ENCODE data around the gene MIPOL1. TPM values are rescaled to one million over a fixed set of nuclear protein-coding genes. Genes with fewer than 3 reads are reported as not detected.

MIPOL1 gene
- total and polyA plus RNA-seq, 2 of the 13 experiments (the other 11 are each of a cell fraction or from before 2014, with no cell fraction given), result 8.6 to 34.2 TPM

- TF ChIP-seq FUBP1 (CRISPR knock-in tag; IDR thresholded peaks at IDR 0.05; ENCODE audit: borderline replicate concordance) (no peak), ZNF121 (CRISPR knock-in tag; IDR thresholded peaks at IDR 0.05) (no peak), THAP11 (CRISPR knock-in tag; IDR thresholded peaks at IDR 0.05) (peak; percentile 76), CEBPG (CRISPR knock-in tag; IDR thresholded peaks at IDR 0.05) (peak; percentile 89), ZNF704 (CRISPR knock-in tag; IDR thresholded peaks at IDR 0.05; ENCODE audit: borderline replicate concordance) (peak; percentile 28; the same call in 1 of the 2 replicates), ZNF333 (CRISPR knock-in tag; IDR thresholded peaks at IDR 0.05; ENCODE audit: borderline replicate concordance) (no peak), NR2C2 (CRISPR knock-in tag; IDR thresholded peaks at IDR 0.05; ENCODE audit: borderline replicate concordance) (no peak; the same call in 1 of the 2 replicates), SNAPC2 (CRISPR knock-in tag; IDR thresholded peaks at IDR 0.05) (no peak), ZBTB7B (CRISPR knock-in tag; IDR thresholded peaks at IDR 0.05) (0 out of 2 replicates have a peak, but pooled peaks have one; percentile 52), ZGPAT (CRISPR knock-in tag; IDR thresholded peaks at IDR 0.05) (peak; percentile 64; the same call in 1 of the 2 replicates), MAFK (conservative IDR thresholded peaks at IDR 0.05 in 1 of 2, IDR thresholded peaks at IDR 0.05 in 1 of 2; ENCODE audit: low read length in 2 of 2) (no peak), PRDM15 (CRISPR knock-in tag; IDR thresholded peaks at IDR 0.05) (no peak), ZNF281 (CRISPR knock-in tag; IDR thresholded peaks at IDR 0.05; ENCODE audit: borderline replicate concordance) (no peak), ARID2 (CRISPR knock-in tag; IDR thresholded peaks at IDR 0.05; ENCODE audit: borderline replicate concordance) (no peak), RARA (CRISPR knock-in tag; IDR thresholded peaks at IDR 0.05) (peak; percentile 91), TCF7 (IDR thresholded peaks at IDR 0.05; ENCODE audit: low read depth) (peak; percentile 25; the same call in 1 of the 2 replicates), CENPT (CRISPR knock-in tag; IDR thresholded peaks at IDR 0.05; ENCODE audit: low read depth) (no peak)
These were observed 282.9 kb downstream of the MIPOL1 start (continued) for GRCh38 chr14:37480446-37481290.
